Panc1 (cell line): ENCODE results near the gene TSSK6. TPM values are rescaled to one million over a fixed set of nuclear protein-coding genes. Genes with fewer than 3 reads are reported as not detected.
A peak's percentile ranks its signal among the peaks of the same experiment; 100 is the strongest.

Experiments
- ATAC-seq: fragments of 200-7000 bp; cut with Tn5 transposase; 2 replicates; pipeline ENCODE4 v1.9.1; 2020; ENCODE audit warnings: mild to moderate bottlenecking, moderate library complexity
- BruUV-seq: library from RNA; stranded (reverse); fragments of 400-500 nt; replicated peaks from 2 replicates; lab custom pipeline; 2021; lab: Mats Ljungman, UMichigan
- CTCF ChIA-PET: fragments of 300-600 bp; sonication (Branson Sonifier 250); formaldehyde crosslinking; loops from one replicate; lab custom pipeline; 2022; ENCODE audit warnings: antibody characterized with exemption; lab: Charles Lee
- POLR2A ChIA-PET: fragments of 300-600 bp; sonication (Branson Sonifier 250); formaldehyde crosslinking; loops from one replicate; lab custom pipeline; 2022; ENCODE audit warnings: antibody characterized with exemption; lab: Charles Lee
- DNase-seq: peaks from one replicate; pipeline ENCODE4 v3.0.0-alpha.2; 2010; ENCODE audit warnings: low read depth, low spot score
- H3K27ac ChIP-seq: 2 replicates; pipeline ENCODE4 v1.5.1; 2011; ENCODE audit warnings: mild to moderate bottlenecking, low read length, inconsistent platforms
- H3K27me3 ChIP-seq: fragments of 200-500 bp; sonication (Bioruptor generic); 2 replicates; pipeline ENCODE4 v1.6.0; 2014; ENCODE audit warnings: low read length, inconsistent platforms; ENCODE audit not compliant: control insufficient read depth, insufficient read depth
- H3K36me3 ChIP-seq: fragments of 200-500 bp; sonication (Bioruptor generic); 2 replicates; pipeline ENCODE4 v1.5.1; 2014; ENCODE audit warnings: inconsistent platforms, mild to moderate bottlenecking, low read length, moderate library complexity; ENCODE audit not compliant: control insufficient read depth, insufficient read depth
- H3K4me1 ChIP-seq: 2 replicates; pipeline ENCODE4 v1.5.1; 2011; ENCODE audit warnings: inconsistent platforms, mild to moderate bottlenecking, low read length, moderate library complexity; ENCODE audit not compliant: control insufficient read depth, insufficient read depth
- H3K4me3 ChIP-seq, 2 experiments: 2 replicates each; pipeline ENCODE4 v1.5.1; 2011 to 2012; ENCODE audit warnings: low read depth in 2 of 2, low read length in 2 of 2, mild to moderate bottlenecking in 2 of 2, inconsistent platforms in 1 of 2, moderate library complexity in 1 of 2
- H3K9me3 ChIP-seq: fragments of 200-500 bp; sonication (Bioruptor generic); 2 replicates; pipeline ENCODE4 v1.5.1; 2014; ENCODE audit warnings: low read depth, mild to moderate bottlenecking, inconsistent platforms, low read length, moderate library complexity; ENCODE audit not compliant: control insufficient read depth, insufficient read depth
- CTCF ChIP-seq: fragments of 450-650 bp; IDR thresholded peaks from 2 replicates; pipeline ENCODE4 v1.5.1; 2017; ENCODE audit warnings: mild to moderate bottlenecking
- POLR2AphosphoS5 ChIP-seq: IDR thresholded peaks from 2 replicates; pipeline ENCODE4 v1.6.1; 2012; ENCODE audit warnings: mild to moderate bottlenecking, low read depth, low read length, moderate library complexity
- REST ChIP-seq, 2 experiments: IDR thresholded peaks; 2 replicates each; pipeline ENCODE4 v1.6.1; 2011 to 2012; ENCODE audit warnings: low read depth in 2 of 2, control low read depth in 1 of 2, low read length in 1 of 2, mild to moderate bottlenecking in 1 of 2, moderate library complexity in 1 of 2; ENCODE audit not compliant: insufficient read depth in 1 of 2
- SIN3A ChIP-seq: IDR thresholded peaks from 2 replicates; pipeline ENCODE4 v1.6.1; 2012; ENCODE audit warnings: low read depth, mild to moderate bottlenecking, low read length, moderate library complexity, borderline replicate concordance; ENCODE audit not compliant: insufficient read depth
- TCF7L2 ChIP-seq: IDR thresholded peaks from 2 replicates; pipeline ENCODE4 v1.6.1; 2011; ENCODE audit warnings: mild to moderate bottlenecking, low read depth, low read length, inconsistent platforms
- in situ Hi-C: cut with HindIII; loops from 2 replicates; pipeline ENCODE4 v1.10.0; 2016; ENCODE audit warnings: low sequenced_read_pairs, low pct_unique_long_range_greater_than_20kb
- intact Hi-C: fragments of 100-400 bp; cut with micrococcal nuclease; formaldehyde crosslinking; loops from one replicate; pipeline ENCODE4 v1.10.0; 2022; ENCODE audit not compliant: unreplicated experiment
- total RNA-seq: library from RNA; stranded (reverse); gene quantifications from one replicate; pipeline ENCODE4 v1.2.1, GENCODE V29; 2021; ENCODE audit not compliant: unreplicated experiment

The TSSK6 gene
- total RNA-seq, 1 experiment from 2014 or later = 1.8 TPM

GRCh38 chr19:19520989-19521388 is 5.6 kb upstream of the TSSK6 start:
- H3K4me3 ChIP-seq = no peak overlapping the region
- no peaks in the 10 kb centered on the region for H3K9me3 ChIP-seq
- ChIA-PET POLR2A (no interaction called here), CTCF (no interaction called here)
- DNase-seq (no peak), ATAC-seq (no peak)
- H3K4me1 ChIP-seq = no peaks in the 10 kb centered on the region; the same call in 1 of the 2 replicates
- BruUV-seq = TSS peak; percentile 20
- H3K36me3 ChIP-seq = 0 out of 2 replicates have a peak, but pooled peaks cover 2% of the 10 kb centered on the region
- no peak overlapping the region for H3K27ac ChIP-seq
- TF ChIP-seq SIN3A = no peak
- no peak for TF ChIP-seq TCF7L2
- TF ChIP-seq REST (IDR thresholded peaks at IDR 0.05; ENCODE audit: insufficient read depth in 1 of 2, low read depth in 2 of 2, low read length in 1 of 2) = no peak
- no peak for TF ChIP-seq POLR2AphosphoS5
- TF ChIP-seq CTCF = no peak
- intact Hi-C loops = no loop called here
- H3K27me3 ChIP-seq = no peaks in the 10 kb centered on the region
- in situ Hi-C loops = no loop called here

GRCh38 chr19:19517235-19517619 is 1.9 kb upstream of the TSSK6 start:
- ATAC-seq = no peak
- TF ChIP-seq SIN3A = no peak
- no peaks in the 10 kb centered on the region for H3K4me1 ChIP-seq
- TSS peak; percentile 89 for BruUV-seq
- intact Hi-C loops = no loop called here
- no peaks in the 10 kb centered on the region for H3K9me3 ChIP-seq
- POLR2A ChIA-PET = interaction anchor here (0.7 kb wide), 1 partner anchor 139 kb away, joined by 5 read pairs; no protein-coding TSS in a partner anchor
- CTCF ChIA-PET = no interaction called here
- peak overlapping the region; percentile 84; the same call in 1 of the 2 replicates for H3K27ac ChIP-seq
- 0 out of 2 replicates have a peak, but pooled peaks cover 2% of the 10 kb centered on the region for H3K36me3 ChIP-seq
- H3K4me3 ChIP-seq = peak overlapping the region; percentile 73 to 80
- no peak for DNase-seq
- H3K27me3 ChIP-seq = no peaks in the 10 kb centered on the region
- in situ Hi-C loops = no loop called here
